ENCODE measurements around the gene CNEP1R1. TPM values are rescaled to one million over a fixed set of nuclear protein-coding genes. Genes with fewer than 3 reads are reported as not detected.

The CNEP1R1 gene
- total RNA-seq, 1 donor from 2014 or later, result 26.1 TPM

DNA sequence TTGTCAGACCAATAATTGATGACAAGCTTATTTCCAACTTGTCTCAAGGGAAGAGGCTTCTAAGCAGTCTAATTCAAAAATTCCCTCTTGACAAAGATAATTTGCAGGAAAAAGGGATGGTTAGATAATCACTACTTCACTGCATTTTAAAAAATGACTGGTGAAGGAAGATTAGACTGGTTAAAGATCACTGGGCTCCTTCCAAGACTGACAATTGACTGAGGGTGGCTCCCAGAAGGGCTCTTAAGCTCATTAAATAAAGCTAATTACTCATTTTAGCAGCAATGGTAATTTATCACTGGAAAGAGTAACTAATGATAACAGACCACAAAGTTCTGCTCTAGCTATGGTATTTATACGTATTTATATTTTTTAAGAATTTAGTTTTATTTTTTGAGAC is 36.3 kb downstream of the CNEP1R1 start:
- TF ChIP-seq, protein P1, sequence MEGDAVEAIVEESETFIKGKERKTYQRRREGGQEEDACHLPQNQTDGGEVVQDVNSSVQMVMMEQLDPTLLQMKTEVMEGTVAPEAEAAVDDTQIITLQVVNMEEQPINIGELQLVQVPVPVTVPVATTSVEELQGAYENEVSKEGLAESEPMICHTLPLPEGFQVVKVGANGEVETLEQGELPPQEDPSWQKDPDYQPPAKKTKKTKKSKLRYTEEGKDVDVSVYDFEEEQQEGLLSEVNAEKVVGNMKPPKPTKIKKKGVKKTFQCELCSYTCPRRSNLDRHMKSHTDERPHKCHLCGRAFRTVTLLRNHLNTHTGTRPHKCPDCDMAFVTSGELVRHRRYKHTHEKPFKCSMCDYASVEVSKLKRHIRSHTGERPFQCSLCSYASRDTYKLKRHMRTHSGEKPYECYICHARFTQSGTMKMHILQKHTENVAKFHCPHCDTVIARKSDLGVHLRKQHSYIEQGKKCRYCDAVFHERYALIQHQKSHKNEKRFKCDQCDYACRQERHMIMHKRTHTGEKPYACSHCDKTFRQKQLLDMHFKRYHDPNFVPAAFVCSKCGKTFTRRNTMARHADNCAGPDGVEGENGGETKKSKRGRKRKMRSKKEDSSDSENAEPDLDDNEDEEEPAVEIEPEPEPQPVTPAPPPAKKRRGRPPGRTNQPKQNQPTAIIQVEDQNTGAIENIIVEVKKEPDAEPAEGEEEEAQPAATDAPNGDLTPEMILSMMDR (conservative IDR thresholded peaks at IDR 0.05), result no peak
- no peaks in the 10 kb centered on the region for H3K36me3 Mint-ChIP-seq
- H3K4me3 Mint-ChIP-seq, result no peak overlapping the region
- peaks cover 3% of the 10 kb centered on the region for H3K27me3 Mint-ChIP-seq
- H3K27ac Mint-ChIP-seq, result no peak overlapping the region
- DNase-seq (ENCODE audit: extremely low spot score, unreplicated experiment), result no peak
- no peaks in the 10 kb centered on the region for H3K4me1 Mint-ChIP-seq (ENCODE audit: unreplicated experiment)
- H3K9me3 Mint-ChIP-seq, result no peaks in the 10 kb centered on the region

DNA sequence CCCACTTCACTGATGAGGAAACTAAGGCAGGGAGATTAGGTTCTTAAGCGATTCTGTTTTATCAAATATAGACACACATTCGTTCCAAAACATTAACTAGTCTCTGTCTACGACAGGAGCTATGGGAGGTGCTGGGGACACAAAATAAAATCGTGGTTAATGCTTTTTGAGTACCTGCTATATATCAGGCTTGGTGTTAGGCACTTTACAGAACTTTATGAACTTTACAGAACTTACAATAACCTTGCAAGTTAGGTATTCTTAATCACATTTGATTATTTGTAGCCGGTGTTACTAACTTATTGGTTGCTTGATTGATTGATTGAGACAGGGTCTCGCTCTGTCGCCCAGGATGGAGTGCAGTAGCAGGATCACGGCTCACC is 40.2 kb downstream of the CNEP1R1 start:
- Mint-ChIP-seq H3K4me3 (peak overlapping the region; percentile 91), H3K4me1 (ENCODE audit: unreplicated experiment) (peaks cover 21% of the 10 kb centered on the region)
- DNase-seq (ENCODE audit: extremely low spot score, unreplicated experiment), result no peak

DNA sequence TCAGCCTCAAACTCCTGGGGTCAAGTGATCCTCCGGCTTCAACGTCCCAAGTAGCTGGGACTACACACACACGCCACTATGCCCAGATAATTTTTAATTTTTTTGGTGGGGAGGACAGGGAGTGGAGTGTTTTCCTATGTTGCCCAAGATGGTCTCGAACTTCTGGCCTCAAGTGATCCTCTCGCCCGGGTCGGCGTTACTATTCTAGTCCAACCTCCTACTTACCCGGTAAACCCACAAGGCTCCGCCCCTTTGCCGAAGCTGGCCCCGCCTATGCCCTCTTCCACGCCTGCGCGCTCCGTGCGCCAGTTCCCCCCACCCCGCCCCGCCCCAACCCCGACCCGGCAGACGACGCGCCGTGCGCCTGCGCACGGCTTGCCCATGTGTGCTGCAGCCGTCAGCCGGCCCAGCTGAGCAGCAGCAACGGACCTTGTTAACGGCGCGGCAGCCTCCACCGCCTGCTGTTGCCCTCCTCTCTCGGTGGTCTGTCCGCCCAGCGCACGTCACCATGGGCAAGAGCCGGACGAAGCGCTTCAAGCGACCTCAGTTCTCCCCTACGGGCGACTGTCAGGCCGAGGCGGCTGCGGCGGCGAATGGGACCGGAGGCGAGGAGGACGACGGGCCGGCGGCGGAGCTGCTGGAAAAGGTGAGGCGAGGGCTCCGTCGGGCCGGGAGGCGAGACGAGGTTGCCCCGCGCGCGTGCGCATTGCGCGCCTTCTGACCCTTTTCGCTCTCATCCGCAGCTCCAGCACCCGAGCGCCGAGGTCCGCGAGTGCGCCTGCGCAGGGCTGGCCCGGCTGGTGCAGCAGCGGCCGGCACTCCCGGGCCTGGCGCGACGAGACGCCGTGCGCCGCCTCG is 40.8 kb downstream of the CNEP1R1 start, which contains the start of gene HEATR3:
Gene HEATR3 (plus strand): TSS at position 347 of the 858 bp plus-strand sequence. CDS start 162 bp downstream, at position 509.
- Mint-ChIP-seq H3K27me3 (no peaks in the 10 kb centered on the region), H3K9me3 (no peaks in the 10 kb centered on the region), H3K4me3 (peak within 1 kb of the TSS; percentile 91), H3K4me1 (ENCODE audit: unreplicated experiment) (peaks cover 21% of the 10 kb centered on the region), H3K27ac (peak within 1 kb of the TSS; percentile 79), H3K36me3 (peaks cover 7% of the 10 kb centered on the region)
- TF ChIP-seq, protein P1 (conservative IDR thresholded peaks at IDR 0.05), result no peak
- peak; percentile 94 for DNase-seq (ENCODE audit: extremely low spot score, unreplicated experiment)

More for the DNA sequence above, 40.2 kb downstream of the CNEP1R1 start:
- Mint-ChIP-seq H3K27me3 (no peaks in the 10 kb centered on the region), H3K36me3 (peaks cover 7% of the 10 kb centered on the region), H3K27ac (peak overlapping the region; percentile 78), H3K9me3 (no peaks in the 10 kb centered on the region)
- TF ChIP-seq, protein P1 (conservative IDR thresholded peaks at IDR 0.05), result no peak

DNA sequence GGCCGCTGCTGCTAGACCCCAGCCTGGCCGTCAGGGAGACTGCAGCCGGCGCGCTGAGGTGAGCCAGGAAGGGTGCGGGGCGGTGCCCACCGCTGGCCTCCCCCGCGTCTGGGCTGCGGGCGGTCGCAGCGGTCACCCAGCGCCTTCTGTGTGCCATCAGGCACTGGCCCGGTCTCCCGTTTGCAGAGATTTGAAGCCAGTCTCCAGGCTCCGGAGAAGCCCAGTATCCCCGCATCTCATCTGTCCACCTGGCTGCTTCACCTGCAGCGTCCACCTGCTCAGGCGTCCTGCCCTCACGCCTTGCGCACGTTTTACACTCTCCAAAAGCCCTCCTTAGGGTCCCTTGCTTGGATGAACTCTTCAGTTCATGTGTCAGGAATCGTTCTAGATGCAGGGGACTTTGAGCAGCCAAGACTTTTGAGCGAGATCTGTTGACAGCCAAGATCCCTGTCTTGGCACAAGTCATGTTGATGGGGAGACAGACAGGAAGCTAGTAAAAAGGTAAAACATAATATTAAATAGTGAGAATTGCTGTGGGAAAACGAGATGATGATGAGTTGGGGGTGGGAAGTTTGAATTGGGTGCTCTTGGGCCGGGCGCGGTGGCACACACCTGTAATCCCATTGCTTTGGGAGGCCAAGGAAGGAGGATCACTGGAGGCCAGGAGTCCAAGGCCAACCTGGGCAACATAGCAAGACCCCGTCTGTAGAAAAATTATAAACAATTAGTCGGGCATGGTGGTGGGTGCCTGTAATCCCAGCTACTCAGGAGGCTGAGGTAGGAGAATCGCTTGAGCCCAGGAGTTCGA is 41.7 kb downstream of the CNEP1R1 start:
- H3K36me3 Mint-ChIP-seq, result peaks cover 7% of the 10 kb centered on the region
- DNase-seq (ENCODE audit: extremely low spot score, unreplicated experiment), result no peak
- peak overlapping the region; percentile 90 for H3K4me3 Mint-ChIP-seq
- H3K4me1 Mint-ChIP-seq (ENCODE audit: unreplicated experiment), result peaks cover 21% of the 10 kb centered on the region
- no peaks in the 10 kb centered on the region for H3K9me3 Mint-ChIP-seq
- no peaks in the 10 kb centered on the region for H3K27me3 Mint-ChIP-seq
- H3K27ac Mint-ChIP-seq, result peak overlapping the region; percentile 79
- TF ChIP-seq, protein P1 (conservative IDR thresholded peaks at IDR 0.05), result peak; percentile 24

DNA sequence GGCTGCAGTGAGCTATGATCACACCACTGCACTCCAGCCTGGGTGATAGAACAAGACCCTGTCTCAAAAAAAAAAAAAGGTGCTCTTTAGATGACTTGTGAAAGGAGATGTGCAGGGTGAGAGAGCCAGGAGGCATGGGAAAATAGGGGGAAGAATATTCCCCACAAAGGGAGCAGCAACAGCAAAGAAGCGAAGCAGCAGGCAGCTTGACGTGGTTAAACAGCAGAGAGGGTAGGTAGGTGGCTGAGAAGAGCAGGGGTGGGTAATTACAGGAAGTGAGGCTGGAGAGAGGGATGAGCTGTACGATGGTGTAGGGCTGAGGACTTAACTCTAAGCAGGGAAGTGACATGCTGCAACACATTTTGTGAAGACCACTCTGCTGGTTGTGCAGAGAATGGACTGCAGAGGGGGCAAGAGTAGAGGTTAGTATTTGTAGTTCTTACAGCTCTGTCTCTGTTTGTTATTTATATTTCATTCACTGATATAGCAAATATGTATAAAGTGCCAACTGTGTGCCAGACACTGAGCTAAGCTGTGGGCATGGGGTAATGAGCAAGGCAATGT is 42.3 kb downstream of the CNEP1R1 start:
- no peak for DNase-seq (ENCODE audit: extremely low spot score, unreplicated experiment)
- Mint-ChIP-seq H3K27me3 (no peaks in the 10 kb centered on the region), H3K27ac (peak overlapping the region; percentile 89)

More for the DNA sequence above, 42.3 kb downstream of the CNEP1R1 start:
- TF ChIP-seq, protein P1 (conservative IDR thresholded peaks at IDR 0.05), result peak; percentile 69
- Mint-ChIP-seq H3K36me3 (peaks cover 7% of the 10 kb centered on the region), H3K9me3 (no peaks in the 10 kb centered on the region), H3K4me3 (peak overlapping the region; percentile 90), H3K4me1 (ENCODE audit: unreplicated experiment) (peaks cover 21% of the 10 kb centered on the region)
